Rectal smooth muscle tissue (tissue), 1 donor: ENCODE data around the gene NOM1.

Experiments
- H3K27ac ChIP-seq: one replicate; pipeline ENCODE4 v1.7.0; 2013; ENCODE audit warnings: low read depth, low read length, inconsistent platforms
- H3K27me3 ChIP-seq: one replicate; pipeline ENCODE4 v1.7.0; 2013; ENCODE audit warnings: low read length; ENCODE audit not compliant: control insufficient read depth, insufficient read depth
- H3K36me3 ChIP-seq: one replicate; pipeline ENCODE4 v1.7.0; 2013; ENCODE audit warnings: low read length; ENCODE audit not compliant: control insufficient read depth, insufficient read depth
- H3K4me1 ChIP-seq: one replicate; pipeline ENCODE4 v1.7.0; 2013; ENCODE audit warnings: low read length; ENCODE audit not compliant: control insufficient read depth, insufficient read depth
- H3K4me3 ChIP-seq: one replicate; pipeline ENCODE4 v1.7.0; 2013; ENCODE audit warnings: low read length
- H3K9ac ChIP-seq: one replicate; pipeline ENCODE4 v1.7.0; 2013; ENCODE audit warnings: low read length

The NOM1 gene

DNA sequence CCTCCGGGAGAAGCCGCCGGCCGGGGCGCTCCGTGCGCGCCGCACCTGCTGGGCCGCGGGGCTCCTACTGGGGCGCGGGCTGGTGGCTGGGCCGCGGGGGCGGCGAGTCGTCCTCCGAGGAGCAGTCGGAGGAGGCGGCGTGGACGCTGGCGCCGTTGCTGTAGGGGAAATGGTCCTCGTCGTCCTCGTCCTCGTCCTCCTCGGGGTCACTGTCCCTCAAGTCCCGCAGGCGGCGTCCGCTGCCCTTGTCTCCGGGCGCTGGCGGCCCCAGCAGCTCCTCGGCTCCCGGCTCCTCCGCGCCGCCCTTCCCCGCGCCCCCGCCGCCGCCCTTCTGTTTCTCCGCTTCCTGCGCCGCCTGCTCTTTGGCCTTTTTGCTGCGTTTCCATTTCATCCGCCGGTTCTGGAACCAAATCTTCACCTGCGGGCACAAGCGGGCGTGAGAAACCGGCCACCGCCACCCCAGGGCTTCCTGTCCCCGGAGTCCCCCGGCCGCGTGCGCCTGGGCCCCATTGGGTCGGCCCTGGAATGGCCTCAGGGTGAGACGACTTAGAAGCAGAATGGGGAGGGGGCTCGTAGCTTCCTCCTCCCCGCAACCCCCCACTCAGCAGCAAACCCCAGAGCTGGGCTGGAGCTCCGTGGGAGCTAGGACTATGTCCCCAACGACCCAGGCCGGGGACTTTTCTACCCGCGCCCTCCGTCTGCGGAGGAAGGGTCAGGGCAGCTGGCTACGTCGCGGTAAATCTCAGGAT is 56.1 kb downstream of the NOM1 start:
- Histone ChIP-seq H3K9ac (no peak overlapping the region), H3K27ac (no peak overlapping the region), H3K4me1 (no peaks in the 10 kb centered on the region), H3K27me3 (peaks cover 31% of the 10 kb centered on the region), H3K36me3 (no peaks in the 10 kb centered on the region), H3K4me3 (no peak overlapping the region)

DNA sequence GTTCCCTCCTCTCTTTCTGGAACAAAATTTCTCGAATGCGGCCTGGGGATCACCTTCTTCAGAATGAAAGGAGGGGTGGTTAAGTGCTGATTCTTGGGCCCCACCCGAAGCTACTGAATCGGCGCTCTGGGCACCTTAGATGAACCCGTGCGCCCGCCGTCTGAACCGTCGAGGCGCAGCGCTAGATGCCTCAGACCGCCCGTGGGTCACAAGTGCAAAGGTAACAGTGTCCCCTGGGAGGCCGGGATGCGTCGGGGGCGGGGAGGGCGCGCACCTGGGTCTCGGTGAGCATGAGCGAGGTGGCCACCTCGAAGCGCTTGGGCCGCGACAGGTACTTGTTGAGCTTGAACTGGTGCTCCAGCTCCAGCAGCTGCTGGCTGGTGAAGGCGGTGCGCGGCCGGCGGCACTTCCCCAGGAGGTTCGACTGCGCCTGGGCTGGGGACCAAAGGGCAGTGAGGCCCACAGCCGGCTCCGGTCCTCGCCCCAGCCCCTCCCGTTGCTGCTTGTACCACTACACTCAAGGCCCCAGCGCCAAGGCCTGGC is 56.8 kb downstream of the NOM1 start:
- Histone ChIP-seq H3K27ac (no peak overlapping the region), H3K9ac (no peak overlapping the region), H3K36me3 (no peaks in the 10 kb centered on the region), H3K27me3 (peaks cover 28% of the 10 kb centered on the region), H3K4me3 (no peak overlapping the region), H3K4me1 (no peaks in the 10 kb centered on the region)

DNA sequence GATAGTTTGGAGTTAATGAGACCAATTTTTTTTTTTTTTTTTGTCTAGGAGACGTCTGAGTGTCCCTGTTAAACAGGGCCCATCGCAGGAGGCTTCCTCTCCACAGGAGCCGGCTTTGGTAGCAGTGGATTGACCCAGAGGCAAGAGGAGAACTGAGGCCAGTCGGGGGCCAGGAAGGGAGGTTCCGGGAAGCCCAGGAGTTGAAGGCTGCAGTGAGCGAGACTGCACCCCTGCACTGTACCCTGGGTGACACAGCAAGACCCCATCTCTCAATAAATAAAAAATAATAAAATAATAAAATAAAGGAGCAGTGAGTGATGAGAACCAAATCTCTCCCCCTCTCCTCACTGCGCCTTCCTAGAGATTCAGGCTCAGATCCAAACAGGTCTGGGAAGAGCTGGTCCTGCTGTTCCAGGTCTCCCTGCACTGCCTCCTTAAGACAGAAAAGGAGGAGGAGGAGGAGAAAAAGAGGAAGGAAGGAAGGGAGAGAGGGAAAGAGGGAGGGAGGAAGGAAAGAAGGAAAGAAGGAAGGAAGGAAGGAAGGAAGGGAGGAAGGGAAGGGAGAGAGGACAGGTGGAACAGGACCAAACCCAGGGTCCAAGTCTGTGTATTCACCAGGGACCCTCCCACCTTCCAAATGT is 57.4 kb downstream of the NOM1 start:
- Histone ChIP-seq H3K4me1 (no peaks in the 10 kb centered on the region), H3K27ac (no peak overlapping the region), H3K36me3 (no peaks in the 10 kb centered on the region), H3K4me3 (no peak overlapping the region), H3K9ac (no peak overlapping the region), H3K27me3 (peaks cover 35% of the 10 kb centered on the region)

DNA sequence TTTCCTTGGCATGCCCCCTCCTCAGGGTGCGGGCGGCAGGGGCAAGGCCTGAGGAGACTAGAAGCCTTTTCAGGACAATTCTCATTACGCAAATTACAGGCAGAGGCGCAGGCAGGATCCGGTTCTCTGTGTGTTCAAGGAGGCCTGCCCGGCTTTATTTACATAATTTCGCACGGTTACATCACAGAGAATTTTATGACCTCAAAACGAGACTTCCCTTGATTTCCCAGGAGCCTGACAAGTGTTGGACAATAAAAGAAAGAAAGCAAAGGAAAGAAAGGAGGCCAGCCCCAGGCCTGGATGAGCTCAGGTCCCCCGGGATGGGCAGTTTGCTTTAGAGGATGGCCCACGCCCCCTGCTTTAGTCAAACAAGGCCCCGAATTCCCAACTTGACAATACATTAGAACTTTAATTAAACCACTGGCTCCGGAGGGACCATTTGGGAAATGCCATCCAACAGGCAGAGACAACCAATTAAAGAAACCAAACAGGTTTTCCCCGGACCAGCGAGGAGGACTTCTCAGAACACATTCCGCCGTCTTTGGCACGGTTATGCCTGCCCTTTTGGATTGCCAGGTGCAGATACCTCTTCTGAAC is 58.1 kb downstream of the NOM1 start:
- Histone ChIP-seq H3K36me3 (no peaks in the 10 kb centered on the region), H3K4me3 (peak overlapping the region; percentile 60), H3K9ac (peak overlapping the region; percentile 21), H3K27ac (no peak overlapping the region), H3K4me1 (no peaks in the 10 kb centered on the region), H3K27me3 (peaks cover 34% of the 10 kb centered on the region)

DNA sequence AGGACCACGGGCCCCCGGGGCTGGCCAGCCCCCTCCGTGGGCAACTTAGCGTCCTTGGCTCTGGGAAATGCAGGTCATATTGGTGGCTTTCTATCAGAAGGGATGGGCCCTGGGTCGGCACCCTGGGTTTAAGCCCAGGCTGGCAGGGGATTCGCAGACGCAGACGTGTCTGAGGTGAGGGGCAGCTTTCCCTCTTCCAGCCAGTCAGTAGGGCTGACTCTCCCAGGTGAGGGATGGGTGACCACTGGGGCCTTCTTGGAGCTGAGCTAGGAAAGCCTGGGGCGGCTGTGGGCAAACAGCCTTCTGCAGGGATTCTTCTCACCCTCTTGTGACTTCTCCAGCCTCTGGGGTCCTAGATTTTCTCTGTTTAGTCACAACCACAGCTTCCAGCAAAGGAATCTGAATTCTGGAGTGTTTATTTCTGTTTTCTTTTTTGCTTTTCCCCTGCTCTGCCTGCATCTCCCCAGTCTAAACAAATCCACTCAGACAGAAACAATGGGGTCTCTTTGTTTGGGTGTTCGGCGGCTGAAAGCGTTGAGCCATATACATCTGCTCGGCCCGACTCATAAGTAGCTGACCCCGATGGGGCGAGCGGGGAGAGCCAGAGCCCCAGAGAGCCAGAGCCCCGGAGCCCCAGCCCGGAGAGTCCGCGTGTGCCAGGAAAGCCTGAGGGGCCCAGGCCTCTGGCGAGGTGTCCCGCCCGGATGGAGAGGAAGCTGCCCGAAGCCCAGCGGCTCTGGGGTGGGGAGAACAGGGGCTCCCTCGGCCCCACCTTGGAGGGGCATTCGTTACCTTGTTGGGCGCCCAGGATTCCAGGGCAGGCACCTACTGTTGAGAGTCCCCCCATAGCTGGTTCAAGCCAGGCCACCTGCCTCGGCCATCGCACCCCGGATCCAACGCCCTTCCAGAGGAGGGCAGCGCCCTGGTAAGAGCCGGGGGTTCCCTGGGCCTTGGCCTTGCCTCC is 59.0 kb downstream of the NOM1 start:
- Histone ChIP-seq H3K9ac (peak overlapping the region; percentile 45), H3K27ac (no peak overlapping the region)

DNA sequence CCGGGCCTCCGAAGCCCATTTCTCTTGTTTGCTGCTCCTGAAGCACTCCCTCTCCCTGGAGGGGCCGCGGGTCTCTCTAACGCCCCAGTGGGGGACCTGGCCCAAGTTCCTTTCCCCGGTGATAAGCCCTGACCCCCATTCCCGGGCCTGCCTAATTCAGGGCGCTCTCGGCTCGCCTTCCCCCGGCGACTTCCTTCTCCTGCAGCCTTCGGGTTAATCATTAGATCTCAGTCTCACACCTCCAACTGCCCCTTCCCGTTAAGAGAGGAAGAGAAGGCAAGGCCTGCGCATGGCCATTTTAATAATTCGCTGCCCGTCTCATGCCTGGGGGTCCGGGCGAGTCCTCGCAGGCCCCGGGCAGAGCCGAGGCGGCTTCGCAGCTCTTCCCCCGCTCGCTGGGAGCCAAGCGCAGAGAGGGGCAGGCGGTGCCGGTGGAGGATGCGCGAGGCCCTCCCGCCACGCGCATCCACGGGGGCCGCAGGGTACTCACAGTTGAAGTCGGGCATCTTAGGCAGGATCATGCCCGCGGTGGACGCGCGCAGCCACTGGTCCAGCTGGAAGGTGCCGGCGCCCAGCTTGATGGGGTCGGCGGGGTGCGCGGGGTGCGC is 59.8 kb downstream of the NOM1 start:
- Histone ChIP-seq H3K4me1 (no peaks in the 10 kb centered on the region), H3K9ac (peak overlapping the region; percentile 45), H3K27me3 (peaks cover 30% of the 10 kb centered on the region), H3K4me3 (peak overlapping the region; percentile 60), H3K27ac (no peak overlapping the region), H3K36me3 (no peaks in the 10 kb centered on the region)

More for the DNA sequence above, 59.0 kb downstream of the NOM1 start:
- no peaks in the 10 kb centered on the region for H3K36me3 ChIP-seq
- H3K27me3 ChIP-seq, result peaks cover 31% of the 10 kb centered on the region
- peak overlapping the region; percentile 60 for H3K4me3 ChIP-seq
- no peaks in the 10 kb centered on the region for H3K4me1 ChIP-seq

DNA sequence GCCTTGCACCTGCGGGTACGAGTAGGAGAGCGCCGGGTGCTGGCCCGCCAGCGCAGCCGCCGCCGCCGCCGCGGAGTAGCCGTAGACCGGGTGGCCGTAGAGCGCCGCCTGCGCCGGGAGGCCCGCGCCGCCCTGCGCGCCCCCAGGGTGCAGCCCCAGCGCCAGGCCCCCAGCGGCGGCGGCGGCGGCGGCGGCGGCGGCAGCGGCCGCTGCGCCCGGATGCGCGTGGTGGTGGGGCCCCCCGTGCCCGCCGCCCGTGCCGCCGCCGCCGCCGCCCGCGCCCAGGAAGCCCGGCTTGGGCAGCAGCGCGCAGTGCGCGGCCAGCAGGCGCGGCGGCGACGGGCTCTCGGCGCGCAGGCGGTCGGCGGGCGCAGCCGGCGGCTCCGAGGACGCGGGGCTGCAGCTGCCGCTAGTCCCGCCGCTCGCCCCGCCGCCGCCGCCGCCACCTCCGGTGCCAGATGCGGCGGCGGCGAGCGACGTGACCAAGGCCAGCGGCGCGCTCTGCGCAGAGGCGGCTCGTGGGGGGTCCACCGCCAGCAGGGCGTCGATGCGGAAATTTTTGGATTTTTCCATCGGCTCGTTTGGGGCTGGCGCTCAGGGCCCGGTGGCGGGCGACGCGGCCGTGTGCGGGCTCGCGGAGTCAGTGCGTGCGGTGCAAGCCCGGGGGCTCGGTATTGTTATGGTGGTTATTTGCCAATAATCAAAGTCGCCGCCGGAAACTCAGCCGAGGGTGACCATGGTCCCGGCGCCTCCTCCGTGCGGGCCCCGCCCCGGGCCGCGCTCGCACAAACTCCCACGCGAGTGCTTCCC is 60.5 kb downstream of the NOM1 start:
- H3K4me1 ChIP-seq, result no peaks in the 10 kb centered on the region
- no peaks in the 10 kb centered on the region for H3K36me3 ChIP-seq
- no peak overlapping the region for H3K9ac ChIP-seq
- H3K27ac ChIP-seq, result no peak overlapping the region
- peaks cover 26% of the 10 kb centered on the region for H3K27me3 ChIP-seq
- peak overlapping the region; percentile 60 for H3K4me3 ChIP-seq

DNA sequence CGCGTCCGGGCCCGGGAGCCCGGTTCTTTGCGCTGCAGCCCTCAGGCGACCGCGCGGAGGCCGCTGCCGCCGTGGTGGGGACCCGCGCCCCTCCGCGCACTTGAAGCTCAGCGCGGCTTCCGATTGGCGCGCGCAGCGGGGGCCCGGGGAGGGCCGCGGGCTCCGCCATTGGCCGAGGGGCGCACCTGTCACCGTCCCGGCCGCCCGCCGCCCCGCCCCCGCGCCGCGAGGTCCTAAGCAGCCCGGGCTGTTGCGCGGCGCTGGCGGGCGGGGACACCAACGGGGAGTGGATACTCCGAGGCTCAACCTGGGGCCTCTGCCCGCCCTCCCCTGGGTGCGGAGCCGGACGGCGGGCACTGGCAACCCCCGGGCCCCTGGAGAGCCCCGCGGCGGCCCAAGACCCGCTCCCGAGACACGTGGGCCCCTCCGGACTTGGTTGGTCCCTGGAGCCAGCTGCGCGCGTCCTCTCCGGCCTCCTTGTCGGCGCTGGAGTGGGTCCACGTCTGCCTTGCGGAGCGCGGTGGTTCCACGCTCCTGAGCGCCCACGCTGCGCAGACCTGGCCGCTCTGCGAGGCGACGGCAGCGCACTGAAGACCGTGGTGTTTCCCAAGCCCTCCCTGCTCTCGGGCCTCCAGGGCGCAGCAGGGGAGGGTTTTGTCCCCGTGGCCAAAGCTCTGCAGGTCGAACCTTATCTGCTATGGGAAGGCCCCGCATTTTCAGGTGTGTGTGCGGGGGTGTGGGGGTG is 61.2 kb downstream of the NOM1 start, which contains the start of gene MNX1:
MNX1 (minus strand) TSS at position 76 of the 745 bp plus-strand sequence. CDS start 313 bp downstream, outside the sequence.
- H3K27ac ChIP-seq, result no peak within 1 kb of the TSS
- peak within 1 kb of the TSS; percentile 60 for H3K4me3 ChIP-seq
- no peaks in the 10 kb centered on the region for H3K4me1 ChIP-seq
- H3K9ac ChIP-seq, result no peak within 1 kb of the TSS
- H3K27me3 ChIP-seq, result peaks cover 29% of the 10 kb centered on the region
- no peaks in the 10 kb centered on the region for H3K36me3 ChIP-seq

DNA sequence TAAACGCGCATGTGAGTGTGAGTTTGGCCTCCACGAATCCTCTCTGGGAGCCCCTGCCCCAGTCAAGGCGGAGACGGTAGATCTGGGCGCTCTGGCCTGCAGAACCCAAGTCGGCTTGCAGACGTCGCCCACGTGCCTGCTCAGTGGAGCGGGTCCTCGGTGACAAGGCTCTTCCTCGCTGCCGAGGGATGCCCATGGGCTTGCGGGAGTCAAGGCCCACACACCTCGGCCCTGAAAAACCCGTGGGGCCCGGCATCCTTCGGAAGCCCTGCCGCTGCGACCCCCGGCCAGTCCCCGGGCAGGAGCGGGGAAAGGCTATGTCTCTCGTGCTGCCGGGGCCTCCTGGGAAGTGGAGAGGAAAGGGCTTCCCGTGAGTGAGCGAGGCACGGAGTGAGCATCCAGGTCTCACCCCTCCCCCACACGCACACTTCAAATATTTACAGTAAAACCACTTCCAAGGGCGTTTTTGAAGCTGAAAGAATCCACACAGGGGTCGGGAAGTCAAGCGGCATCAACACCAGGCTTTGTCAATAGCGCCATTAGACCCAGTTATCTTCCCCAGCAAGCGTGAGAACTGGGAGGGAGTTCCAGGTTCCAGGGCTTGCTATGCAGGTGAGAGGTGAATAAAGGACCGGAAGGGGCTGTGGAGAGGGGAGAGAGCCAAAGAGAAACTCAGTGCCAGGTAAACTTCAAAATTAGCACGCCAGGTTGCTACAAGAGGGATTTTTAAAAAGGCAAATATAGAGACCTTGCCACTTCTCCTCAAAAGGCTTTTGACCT is 62.0 kb downstream of the NOM1 start:
- Histone ChIP-seq H3K27ac (no peak overlapping the region), H3K4me3 (peak overlapping the region; percentile 54), H3K36me3 (no peaks in the 10 kb centered on the region), H3K9ac (no peak overlapping the region), H3K4me1 (no peaks in the 10 kb centered on the region), H3K27me3 (peaks cover 29% of the 10 kb centered on the region)

DNA sequence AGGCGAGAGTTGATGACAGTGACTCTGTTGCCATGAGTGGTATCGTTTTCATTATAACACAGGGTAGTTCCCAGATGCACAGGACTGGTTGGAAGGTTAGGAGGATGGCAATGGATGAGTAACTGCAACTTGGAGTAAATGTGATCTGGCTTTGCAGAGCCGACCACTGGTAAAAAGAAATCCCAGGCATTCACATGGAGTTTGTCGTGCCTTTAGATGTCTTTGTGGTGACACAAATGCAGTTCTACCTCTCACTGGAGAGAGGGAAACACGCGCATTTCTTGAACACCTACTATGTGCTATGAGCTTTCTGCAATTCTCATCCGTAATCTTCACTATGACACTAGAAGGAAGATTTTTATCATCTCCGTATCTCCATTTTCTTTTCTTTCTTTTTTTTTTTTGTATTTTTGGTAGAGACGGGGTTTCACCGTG is 62.6 kb downstream of the NOM1 start:
- H3K36me3 ChIP-seq, result no peaks in the 10 kb centered on the region
- peaks cover 33% of the 10 kb centered on the region for H3K27me3 ChIP-seq
- no peak overlapping the region for H3K4me3 ChIP-seq
- H3K4me1 ChIP-seq, result no peaks in the 10 kb centered on the region
- H3K27ac ChIP-seq, result no peak overlapping the region
- no peak overlapping the region for H3K9ac ChIP-seq
